Stimulated activated naive CD4-positive, alpha-beta T cell treated with Interleukin-2 at 50 U/mL for 16 hours (primary cell): ENCODE measurements around the gene MAP3K5.
"Not testable (repeated sequence)": the region's sequence is repeated elsewhere in the genome, so short reads cannot be mapped to it uniquely, and the experiment has no call there.

ENCODE experiments used
- DNase-seq: peaks from one replicate; lab custom pipeline; 2025; lab: John Stamatoyannopoulos, UW

Gene MAP3K5

GRCh38 chr6:136791296-136792094, 782 bp downstream of the MAP3K5 start:
- peak; percentile 47 for DNase-seq

- no peak for DNase-seq
Observed at GRCh38 chr6:136790411-136791295, 1.6 kb downstream of the MAP3K5 start.

GRCh38 chr6:136789440-136789839, 2.8 kb downstream of the MAP3K5 start:
- DNase-seq = not testable (repeated sequence)

- no peak for DNase-seq
Observed at GRCh38 chr6:136788069-136788902, 4.0 kb downstream of the MAP3K5 start.

- DNase-seq = no peak
Observed at GRCh38 chr6:136787726-136788068, 4.6 kb downstream of the MAP3K5 start.

GRCh38 chr6:136786658-136787057, 5.6 kb downstream of the MAP3K5 start:
- no peak for DNase-seq

GRCh38 chr6:136784910-136785746, 7.1 kb downstream of the MAP3K5 start:
- peak; percentile 30 for DNase-seq

- no peak for DNase-seq
Observed at GRCh38 chr6:136784271-136784664, 8.0 kb downstream of the MAP3K5 start.

GRCh38 chr6:136783495-136784270, 8.6 kb downstream of the MAP3K5 start:
- DNase-seq = no peak

- DNase-seq = no peak
Observed at GRCh38 chr6:136783021-136783420, 9.3 kb downstream of the MAP3K5 start.

- DNase-seq = no peak
Observed at GRCh38 chr6:136782021-136782770, 10.1 kb downstream of the MAP3K5 start.

GRCh38 chr6:136780972-136781371, 11.3 kb downstream of the MAP3K5 start:
- no peak for DNase-seq

- DNase-seq = no peak
Observed at GRCh38 chr6:136779682-136780081, 12.6 kb downstream of the MAP3K5 start.

GRCh38 chr6:136777651-136778050, 14.6 kb downstream of the MAP3K5 start:
- DNase-seq = no peak

GRCh38 chr6:136775548-136775947, 16.7 kb downstream of the MAP3K5 start:
- no peak for DNase-seq

- no peak for DNase-seq
Observed at GRCh38 chr6:136775081-136775480, 17.2 kb downstream of the MAP3K5 start.

- no peak for DNase-seq
Observed at GRCh38 chr6:136774228-136775041, 17.8 kb downstream of the MAP3K5 start.

GRCh38 chr6:136773473-136773796, 18.8 kb downstream of the MAP3K5 start:
- no peak for DNase-seq
